GM19455 (cell line): ENCODE data around the gene GPC6.
"Not testable (repeated sequence)": the region's sequence is repeated elsewhere in the genome, so short reads cannot be mapped to it uniquely, and the experiment has no call there.

Experiments used
- ATAC-seq: cut with Tn5 transposase; IDR thresholded peaks from one replicate; pipeline ENCODE4 v1.9.1; 2021; ENCODE audit not compliant: unreplicated experiment

The GPC6 gene

GRCh38 chr13:93226623-93227279, at the start of gene GPC6:
Gene GPC6 (plus strand): TSS chr13:93226807.
- no peak for ATAC-seq

- ATAC-seq: no peak
These were observed 46.1 kb upstream of the GPC6 start for GRCh38 chr13:93180356-93180969.

GRCh38 chr13:93182406-93182805, 44.2 kb upstream of the GPC6 start:
- ATAC-seq: no peak

- ATAC-seq: no peak
These were observed 43.3 kb upstream of the GPC6 start for GRCh38 chr13:93183302-93183701.

GRCh38 chr13:93190006-93190405, 36.6 kb upstream of the GPC6 start:
- no peak for ATAC-seq

GRCh38 chr13:93193682-93194081, 32.9 kb upstream of the GPC6 start:
- no peak for ATAC-seq

GRCh38 chr13:93199856-93200255, 26.8 kb upstream of the GPC6 start:
- ATAC-seq: no peak

GRCh38 chr13:93200626-93201025, 26.0 kb upstream of the GPC6 start:
- no peak for ATAC-seq

GRCh38 chr13:93201992-93202558, 24.5 kb upstream of the GPC6 start:
- ATAC-seq: no peak

- not testable (repeated sequence) for ATAC-seq
These were observed 19.7 kb upstream of the GPC6 start for GRCh38 chr13:93206778-93207392.

- no peak for ATAC-seq
These were observed 10.5 kb upstream of the GPC6 start for GRCh38 chr13:93216122-93216521.

GRCh38 chr13:93217721-93218261, 8.8 kb upstream of the GPC6 start:
- ATAC-seq: no peak

GRCh38 chr13:93218583-93218982, 8.0 kb upstream of the GPC6 start:
- ATAC-seq: no peak

- ATAC-seq: no peak
These were observed 6.5 kb upstream of the GPC6 start for GRCh38 chr13:93220073-93220472.

GRCh38 chr13:93222976-93223375, 3.6 kb upstream of the GPC6 start:
- no peak for ATAC-seq

- ATAC-seq: no peak
These were observed 2.1 kb upstream of the GPC6 start for GRCh38 chr13:93224535-93224934.

- ATAC-seq: no peak
These were observed 997 bp upstream of the GPC6 start for GRCh38 chr13:93225610-93226009.

GRCh38 chr13:93226065-93226622, 463 bp upstream of the GPC6 start:
- ATAC-seq: no peak

- ATAC-seq: no peak
These were observed 772 bp downstream of the GPC6 start for GRCh38 chr13:93227280-93227877.

GRCh38 chr13:93227878-93228642, 1.5 kb downstream of the GPC6 start:
- no peak for ATAC-seq

GRCh38 chr13:93228643-93228937, 2.0 kb downstream of the GPC6 start:
- no peak for ATAC-seq
